Coronary artery (tissue), 2 donors: Measurements from ENCODE around the gene CGGBP1.
"Not testable (repeated sequence)": the region's sequence is repeated elsewhere in the genome, so short reads cannot be mapped to it uniquely, and the experiment has no call there.

Source experiments
- DNase-seq: peaks from one replicate; pipeline ENCODE4 v3.0.0-alpha.2; 2017; ENCODE audit warnings: low spot score
- H3K27ac ChIP-seq, 2 donors: fragments of 200-600 bp; sonication (generic); one replicate each; pipeline ENCODE4 v1.5.1; 2016 to 2019
- H3K4me3 ChIP-seq: fragments of 200-600 bp; sonication (generic); 2 replicates; pipeline ENCODE4 v1.5.1; 2016; ENCODE audit warnings: mild to moderate bottlenecking, moderate library complexity
- TF ChIP-seq, protein P1 (sequence below): fragments of 200-600 bp; sonication (generic); IDR thresholded peaks from one replicate; pipeline ENCODE4 v1.5.1; 2019; ENCODE audit warnings: antibody characterized with exemption

Gene CGGBP1

DNA sequence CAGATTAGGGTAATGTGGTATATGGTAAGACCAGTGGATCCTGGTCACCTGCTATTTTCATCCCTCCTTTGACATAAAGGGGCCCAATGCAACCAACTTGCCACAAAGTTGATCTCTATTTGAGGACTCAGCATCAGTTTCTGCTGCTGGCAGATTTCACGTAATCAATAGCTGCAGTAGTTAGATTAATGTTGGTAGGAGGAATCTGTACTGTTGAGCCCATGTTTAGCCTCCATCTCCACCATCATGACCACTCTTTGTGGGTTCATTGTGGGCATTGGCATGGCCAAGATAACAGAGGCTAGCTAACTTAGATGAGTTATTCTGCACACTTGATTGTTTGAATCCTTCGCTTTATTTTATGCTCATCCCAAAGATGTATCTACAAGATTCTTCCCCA, 29.9 kb downstream of the CGGBP1 start:
- TF ChIP-seq, protein P1, sequence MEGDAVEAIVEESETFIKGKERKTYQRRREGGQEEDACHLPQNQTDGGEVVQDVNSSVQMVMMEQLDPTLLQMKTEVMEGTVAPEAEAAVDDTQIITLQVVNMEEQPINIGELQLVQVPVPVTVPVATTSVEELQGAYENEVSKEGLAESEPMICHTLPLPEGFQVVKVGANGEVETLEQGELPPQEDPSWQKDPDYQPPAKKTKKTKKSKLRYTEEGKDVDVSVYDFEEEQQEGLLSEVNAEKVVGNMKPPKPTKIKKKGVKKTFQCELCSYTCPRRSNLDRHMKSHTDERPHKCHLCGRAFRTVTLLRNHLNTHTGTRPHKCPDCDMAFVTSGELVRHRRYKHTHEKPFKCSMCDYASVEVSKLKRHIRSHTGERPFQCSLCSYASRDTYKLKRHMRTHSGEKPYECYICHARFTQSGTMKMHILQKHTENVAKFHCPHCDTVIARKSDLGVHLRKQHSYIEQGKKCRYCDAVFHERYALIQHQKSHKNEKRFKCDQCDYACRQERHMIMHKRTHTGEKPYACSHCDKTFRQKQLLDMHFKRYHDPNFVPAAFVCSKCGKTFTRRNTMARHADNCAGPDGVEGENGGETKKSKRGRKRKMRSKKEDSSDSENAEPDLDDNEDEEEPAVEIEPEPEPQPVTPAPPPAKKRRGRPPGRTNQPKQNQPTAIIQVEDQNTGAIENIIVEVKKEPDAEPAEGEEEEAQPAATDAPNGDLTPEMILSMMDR, result no peak
- DNase-seq, result no peak
- no peak overlapping the region for H3K27ac ChIP-seq
- no peak overlapping the region for H3K4me3 ChIP-seq

- DNase-seq, result no peak
- no peak overlapping the region for H3K27ac ChIP-seq
- TF ChIP-seq, protein P1, result no peak
- H3K4me3 ChIP-seq, result no peak overlapping the region
These were observed 33.7 kb downstream of the CGGBP1 start for GRCh38 chr3:88025001-88025552.

DNA sequence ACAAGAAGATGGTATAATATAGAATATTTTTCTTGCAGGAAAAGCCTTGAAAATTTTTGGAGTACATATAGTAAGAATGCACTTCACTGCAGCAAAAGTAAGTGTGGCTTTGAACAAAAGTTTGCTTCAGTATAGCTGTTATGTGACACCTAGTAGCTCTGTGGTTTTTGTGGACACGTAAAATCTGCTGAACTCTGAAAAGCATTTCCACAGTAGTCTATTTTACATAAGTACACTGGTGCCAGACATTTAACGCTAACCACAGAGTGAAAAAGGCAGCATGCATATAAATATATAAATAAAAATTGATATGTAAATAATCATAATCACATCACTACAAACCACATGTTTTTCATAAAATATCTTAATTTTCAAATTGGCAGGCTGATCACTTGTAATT, 39.8 kb downstream of the CGGBP1 start:
- DNase-seq, result no peak
- no peak overlapping the region for H3K27ac ChIP-seq
- TF ChIP-seq, protein P1, result no peak
- H3K4me3 ChIP-seq, result no peak overlapping the region

GRCh38 chr3:88015656-88016055, 43.1 kb downstream of the CGGBP1 start:
- H3K27ac ChIP-seq, DNase-seq, H3K4me3 ChIP-seq: not testable (repeated sequence)

DNA sequence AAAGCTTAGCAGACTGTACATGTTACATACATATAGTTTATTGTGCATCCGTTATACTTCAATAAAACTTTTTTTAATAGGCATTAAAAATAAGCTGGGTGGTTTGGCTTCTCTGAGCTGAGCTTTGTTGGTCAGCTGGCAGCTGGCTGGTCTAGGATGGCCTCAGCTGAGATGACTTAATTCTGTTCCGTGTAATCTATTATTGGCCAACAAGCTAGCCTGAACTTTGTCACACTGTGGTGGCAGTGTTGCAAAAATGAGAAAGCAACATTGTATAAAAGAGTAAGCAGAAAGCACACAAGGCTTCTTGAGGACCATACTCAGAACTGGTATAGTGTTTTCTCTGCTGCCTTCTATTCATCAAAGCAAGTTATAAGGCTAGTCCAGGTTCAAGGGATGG, 45.2 kb downstream of the CGGBP1 start:
- TF ChIP-seq, protein P1, result no peak
- H3K27ac ChIP-seq, result no peak overlapping the region
- no peak for DNase-seq
- H3K4me3 ChIP-seq, result no peak overlapping the region

DNA sequence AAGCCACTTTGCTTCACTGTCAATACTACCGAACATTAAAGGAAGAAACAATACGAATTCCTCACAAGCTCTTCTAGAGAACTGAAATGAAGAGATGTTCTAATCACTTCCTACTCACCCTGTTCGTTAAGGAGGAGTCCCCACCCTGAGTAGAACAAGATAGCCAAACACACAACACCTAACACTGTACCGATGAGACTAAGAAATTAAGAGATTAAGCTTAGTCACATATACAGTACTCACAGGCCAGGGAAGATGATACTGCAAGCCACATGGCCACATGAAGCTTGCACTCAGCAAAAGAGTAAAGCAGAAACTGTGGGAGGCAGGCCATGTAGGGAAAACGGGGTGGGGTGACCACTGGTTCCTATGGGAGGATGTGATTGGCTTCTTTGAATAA, 48.0 kb downstream of the CGGBP1 start:
- TF ChIP-seq, protein P1, result no peak
- no peak overlapping the region for H3K27ac ChIP-seq
- H3K4me3 ChIP-seq, result no peak overlapping the region
- DNase-seq, result no peak

DNA sequence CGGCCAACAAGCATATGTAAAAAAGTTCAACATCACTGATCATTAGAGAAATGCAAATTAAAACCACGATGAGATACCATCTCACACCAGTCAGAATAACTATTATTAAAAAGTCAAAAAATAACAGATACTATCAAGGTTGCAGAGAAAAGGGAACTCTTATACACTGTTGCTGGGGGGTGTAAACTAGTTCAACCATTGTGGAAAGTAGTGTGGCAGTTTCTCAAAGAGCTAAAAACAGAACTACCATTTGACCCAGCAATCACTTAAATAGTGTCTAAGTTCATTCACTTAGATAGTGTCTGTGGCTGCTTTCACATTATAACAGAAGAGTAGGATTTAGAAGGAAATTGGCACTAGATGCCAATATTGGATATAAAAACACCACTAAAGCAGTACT, 49.7 kb downstream of the CGGBP1 start:
- DNase-seq, result no peak
- Histone ChIP-seq H3K4me3 (no peak overlapping the region), H3K27ac (no peak overlapping the region)
- TF ChIP-seq, protein P1, result no peak

DNA sequence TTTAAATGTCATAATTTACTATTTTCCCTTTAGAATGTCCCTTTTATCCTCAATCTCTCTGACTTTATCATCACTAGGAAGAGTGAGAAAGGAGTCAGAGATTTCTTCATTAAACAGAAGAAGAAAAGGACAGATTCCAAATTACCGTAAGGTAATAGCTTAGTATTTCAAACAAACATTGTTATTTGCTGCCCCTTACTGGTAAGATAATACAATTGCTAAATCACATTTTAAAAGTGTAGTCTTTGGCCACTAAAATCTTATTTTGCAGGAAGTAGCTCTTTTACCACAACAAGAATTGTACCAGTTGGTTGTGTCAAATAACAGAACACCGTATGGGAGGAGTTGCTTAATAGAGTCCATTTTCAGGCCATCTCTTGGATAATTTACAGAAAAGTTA, 53.7 kb downstream of the CGGBP1 start:
- no peak overlapping the region for H3K27ac ChIP-seq
- no peak overlapping the region for H3K4me3 ChIP-seq
- no peak for DNase-seq
- TF ChIP-seq, protein P1, result no peak
